ENCODE results near the gene CTSF. TPM values are rescaled to one million over a fixed set of nuclear protein-coding genes. Genes with fewer than 3 reads are reported as not detected.

The CTSF gene
- polyA plus RNA-seq, 3 donors: 1.5 to 3.5 (median 2.3) TPM

DNA sequence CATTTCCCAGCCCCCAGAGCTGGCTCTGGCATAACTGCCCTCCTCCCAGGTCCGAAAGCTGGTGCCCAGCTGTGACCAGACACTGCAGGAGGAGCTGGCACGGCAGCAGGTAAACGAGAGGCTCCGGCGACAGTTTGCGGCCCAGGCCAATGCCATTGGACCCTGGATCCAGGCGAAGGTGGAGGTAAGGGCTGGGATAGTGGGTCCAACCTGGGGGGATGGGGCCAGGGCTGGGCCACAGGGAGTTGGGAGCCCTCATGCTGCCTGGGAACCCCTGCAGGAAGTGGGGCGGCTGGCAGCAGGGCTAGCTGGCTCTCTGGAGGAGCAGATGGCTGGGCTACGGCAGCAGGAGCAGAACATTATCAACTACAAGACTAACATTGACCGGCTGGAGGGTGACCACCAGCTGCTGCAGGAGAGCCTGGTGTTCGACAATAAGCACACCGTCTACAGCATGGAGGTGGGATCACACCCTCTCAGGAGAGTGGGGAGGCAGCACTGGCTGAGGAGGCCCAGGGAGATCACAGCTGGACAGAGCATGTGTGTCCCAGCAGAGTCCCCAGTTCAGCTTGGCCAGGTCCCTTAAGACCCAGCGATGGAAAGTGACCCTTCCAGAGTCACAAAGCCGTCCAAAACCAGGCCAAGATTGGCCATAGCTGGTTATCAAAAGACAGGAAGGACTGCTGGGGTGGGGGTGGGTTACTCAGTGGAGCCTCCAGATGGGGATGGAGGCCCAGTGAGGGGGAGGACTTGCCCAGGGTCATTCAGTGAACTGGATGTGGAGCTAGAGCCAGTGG lies 7.0 kb downstream of the CTSF start:
- Histone ChIP-seq H3K79me2 (ENCODE audit: insufficient read depth, low read length) (no peaks in the 10 kb centered on the region), H3K27ac (ENCODE audit: low read depth in 1 of 2, low read length in 2 of 2) (no peak overlapping the region), H2AFZ (ENCODE audit: insufficient read depth, low read depth, low read length, poor library complexity, severe bottlenecking) (no peak overlapping the region), H3K27me3 (ENCODE audit: control insufficient read depth in 2 of 2, insufficient read depth in 2 of 2, low read length in 2 of 2) (peaks cover 3 to 19% of the 10 kb centered on the region in 2 donors), H3K4me3 (replicated peaks in 1 of 3; ENCODE audit: low read depth in 2 of 3, low read length in 3 of 3) (no peak overlapping the region), H3K9ac (ENCODE audit: insufficient read depth, low read length, poor library complexity, severe bottlenecking) (no peak overlapping the region), H3K4me1 (ENCODE audit: control insufficient read depth in 1 of 2, insufficient read depth in 2 of 2, low read length in 2 of 2) (peaks cover 0 to 5% of the 10 kb centered on the region in 2 donors), H3K9me3 (replicated peaks in 1 of 2; ENCODE audit: control insufficient read depth in 1 of 2, insufficient read depth in 1 of 2, low read length in 2 of 2) (no peaks in the 10 kb centered on the region), H3K4me2 (replicated peaks; ENCODE audit: extremely low read depth, low read length, poor library complexity, severe bottlenecking) (no peak overlapping the region), H3K36me3 (replicated peaks in 1 of 2; ENCODE audit: control insufficient read depth in 1 of 2, insufficient read depth in 2 of 2, low read length in 2 of 2) (no peaks in the 10 kb centered on the region), H4K20me1 (ENCODE audit: insufficient read depth, low read length) (no peaks in the 10 kb centered on the region)
- TF ChIP-seq CTCF (IDR thresholded peaks at IDR 0.05): no peak
- Mint-ChIP-seq H3K27ac (no peak overlapping the region), H3K4me3 (no peak overlapping the region), H3K9me3 (peaks cover 0 to 2% (median 0%) of the 10 kb centered on the region in 7 donors), H3K36me3 (no peaks in the 10 kb centered on the region), H3K4me1 (peaks cover 8% of the 10 kb centered on the region), H3K27me3 (ENCODE audit: low read depth in 3 of 3) (peaks cover 16 to 32% (median 20%) of the 10 kb centered on the region in 3 donors)
- 94% methylated on average over 12 of the region's 14 CpGs for WGBS (ENCODE audit: insufficient coverage)
- DNase-seq: no peak
- intact Hi-C loops (cut with micrococcal nuclease): no loop called here

DNA sequence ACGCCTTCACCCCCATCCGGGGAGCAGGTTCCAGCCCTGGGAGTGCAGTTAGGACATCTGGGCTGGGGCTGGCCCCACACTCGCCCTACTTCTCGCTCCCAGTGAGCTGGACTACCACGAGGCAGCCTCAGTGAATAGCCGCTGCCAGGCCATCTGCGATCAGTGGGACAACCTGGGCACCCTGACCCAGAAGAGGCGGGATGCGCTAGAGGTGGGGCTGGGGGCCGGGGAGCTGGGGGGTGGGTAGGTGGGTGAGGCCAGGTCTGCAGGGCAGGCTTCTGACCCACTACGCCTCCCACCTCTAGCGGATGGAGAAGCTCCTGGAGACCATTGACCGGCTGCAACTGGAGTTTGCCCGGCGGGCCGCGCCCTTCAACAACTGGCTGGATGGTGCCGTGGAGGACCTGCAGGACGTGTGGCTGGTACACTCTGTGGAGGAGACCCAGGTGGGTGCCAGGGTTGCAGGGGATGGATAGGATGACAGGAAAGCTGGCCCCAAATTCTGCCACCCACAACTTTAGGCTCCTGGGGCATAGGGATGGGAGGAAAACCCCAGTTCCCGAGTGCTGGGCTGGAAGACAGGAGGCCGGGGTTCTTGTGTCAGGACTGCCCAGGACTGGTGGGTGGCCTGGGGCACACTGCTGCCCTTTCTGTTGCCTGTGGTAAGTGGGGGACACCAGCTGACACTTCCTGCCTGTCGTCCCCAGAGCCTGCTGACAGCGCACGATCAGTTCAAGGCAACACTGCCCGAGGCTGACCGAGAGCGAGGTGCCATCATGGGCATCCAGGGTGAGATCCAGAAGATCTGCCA lies 8.3 kb downstream of the CTSF start:
- Mint-ChIP-seq H3K4me3 (no peak overlapping the region), H3K36me3 (no peaks in the 10 kb centered on the region), H3K9me3 (peaks cover 0 to 2% (median 0%) of the 10 kb centered on the region in 7 donors), H3K27ac (no peak overlapping the region), H3K27me3 (ENCODE audit: low read depth in 3 of 3) (peaks cover 17 to 34% (median 20%) of the 10 kb centered on the region in 3 donors), H3K4me1 (peaks cover 8% of the 10 kb centered on the region)
- H3K4me3 ChIP-seq (replicated peaks in 1 of 3; ENCODE audit: low read depth in 2 of 3, low read length in 3 of 3): no peak overlapping the region
- H3K9ac ChIP-seq (ENCODE audit: insufficient read depth, low read length, poor library complexity, severe bottlenecking): no peak overlapping the region
- peak in 1 of 3 donors; percentile 2 for DNase-seq
- no peaks in the 10 kb centered on the region for H3K9me3 ChIP-seq (replicated peaks in 1 of 2; ENCODE audit: control insufficient read depth in 1 of 2, insufficient read depth in 1 of 2, low read length in 2 of 2)
- no peak overlapping the region for H2AFZ ChIP-seq (ENCODE audit: insufficient read depth, low read depth, low read length, poor library complexity, severe bottlenecking)
- peaks cover 0 to 5% of the 10 kb centered on the region in 2 donors for H3K4me1 ChIP-seq (ENCODE audit: control insufficient read depth in 1 of 2, insufficient read depth in 2 of 2, low read length in 2 of 2)
- intact Hi-C loops (cut with micrococcal nuclease): no loop called here
- H3K36me3 ChIP-seq (replicated peaks in 1 of 2; ENCODE audit: control insufficient read depth in 1 of 2, insufficient read depth in 2 of 2, low read length in 2 of 2): no peaks in the 10 kb centered on the region
- no peak overlapping the region for H3K27ac ChIP-seq (ENCODE audit: low read depth in 1 of 2, low read length in 2 of 2)
- no peak overlapping the region for H3K4me2 ChIP-seq (replicated peaks; ENCODE audit: extremely low read depth, low read length, poor library complexity, severe bottlenecking)
- H3K79me2 ChIP-seq (ENCODE audit: insufficient read depth, low read length): no peaks in the 10 kb centered on the region
- 89% methylated on average over 12 of the region's 27 CpGs for WGBS (ENCODE audit: insufficient coverage)
- TF ChIP-seq CTCF (IDR thresholded peaks at IDR 0.05): no peak
- H4K20me1 ChIP-seq (ENCODE audit: insufficient read depth, low read length): no peaks in the 10 kb centered on the region
- peaks cover 3 to 19% of the 10 kb centered on the region in 2 donors for H3K27me3 ChIP-seq (ENCODE audit: control insufficient read depth in 2 of 2, insufficient read depth in 2 of 2, low read length in 2 of 2)
